ENCODE data around the gene ITM2B.

Gene ITM2B

GRCh38 chr13:48263196-48263595 is 30.2 kb downstream of the ITM2B start:
- H3K27ac ChIP-seq = no peak overlapping the region
- TF ChIP-seq ZFX (IDR thresholded peaks at IDR 0.05) (no peak), CTCF (conservative IDR thresholded peaks at IDR 0.05) (no peak)

GRCh38 chr13:48264058-48264457 is 31.1 kb downstream of the ITM2B start:
- no peak overlapping the region for H3K27ac ChIP-seq
- no peak for TF ChIP-seq ZFX (IDR thresholded peaks at IDR 0.05)
- no peak for TF ChIP-seq CTCF (conservative IDR thresholded peaks at IDR 0.05)

GRCh38 chr13:48265217-48265815 is 32.3 kb downstream of the ITM2B start:
- no peak for TF ChIP-seq CTCF (conservative IDR thresholded peaks at IDR 0.05)
- TF ChIP-seq ZFX (IDR thresholded peaks at IDR 0.05) = no peak
- no peak overlapping the region for H3K27ac ChIP-seq

GRCh38 chr13:48266150-48266549 is 33.1 kb downstream of the ITM2B start:
- no peak overlapping the region for H3K27ac ChIP-seq
- TF ChIP-seq ZFX (IDR thresholded peaks at IDR 0.05) = no peak
- TF ChIP-seq CTCF (conservative IDR thresholded peaks at IDR 0.05) = no peak

- H3K27ac ChIP-seq = no peak overlapping the region
- TF ChIP-seq ZFX (IDR thresholded peaks at IDR 0.05) (no peak), CTCF (conservative IDR thresholded peaks at IDR 0.05) (no peak)
Observed at GRCh38 chr13:48266701-48267639, 34.0 kb downstream of the ITM2B start.

- TF ChIP-seq ZFX (IDR thresholded peaks at IDR 0.05) (no peak), CTCF (conservative IDR thresholded peaks at IDR 0.05) (no peak)
Observed at GRCh38 chr13:48268019-48268418, 35.0 kb downstream of the ITM2B start.

GRCh38 chr13:48273346-48273745 is 40.3 kb downstream of the ITM2B start:
- no peak overlapping the region for H3K27ac ChIP-seq
- TF ChIP-seq ZFX (IDR thresholded peaks at IDR 0.05) (no peak), CTCF (conservative IDR thresholded peaks at IDR 0.05) (no peak)

More at GRCh38 chr13:48268019-48268418, 35.0 kb downstream of the ITM2B start:
- H3K27ac ChIP-seq = no peak overlapping the region

Data from C4-2B (cell line).